OCI-LY7 (cell line): ENCODE data around the gene PMVK. TPM values are rescaled to one million over a fixed set of nuclear protein-coding genes. Genes with fewer than 3 reads are reported as not detected.

ENCODE experiments used
- BruUV-seq: library from RNA; stranded (reverse); fragments of 400-500 nt; replicated peaks from 2 replicates; lab custom pipeline; 2021; lab: Mats Ljungman, UMichigan
- CTCF ChIA-PET: fragments of 300-600 bp; sonication (Branson Sonifier 250); formaldehyde crosslinking; loops from one replicate; lab custom pipeline; 2022; ENCODE audit warnings: antibody characterized with exemption; ENCODE audit not compliant: unreplicated experiment; lab: Charles Lee
- POLR2A ChIA-PET: fragments of 300-600 bp; sonication (Branson Sonifier 250); formaldehyde crosslinking; loops from one replicate; lab custom pipeline; 2022; ENCODE audit warnings: antibody characterized with exemption; lab: Charles Lee
- DNase-seq: peaks from one replicate; pipeline ENCODE4 v3.0.0-alpha.2; 2015; ENCODE audit warnings: low spot score
- H2AFZ ChIP-seq: fragments of 200-600 bp; sonication (generic), shearing (Covaris generic); 2 replicates; pipeline ENCODE4 v1.6.1; 2014; ENCODE audit warnings: mild to moderate bottlenecking, antibody characterized with exemption, low read length, moderate library complexity
- H3K27ac ChIP-seq: fragments of 200-600 bp; sonication (generic); 2 replicates; pipeline ENCODE4 v1.5.1; 2014; ENCODE audit warnings: mixed run types, low read depth, mild to moderate bottlenecking, moderate library complexity, low read length, inconsistent platforms; ENCODE audit not compliant: poor library complexity, severe bottlenecking
- H3K36me3 ChIP-seq: fragments of 200-600 bp; sonication (generic); 2 replicates; pipeline ENCODE4 v1.6.1; 2014; ENCODE audit warnings: mild to moderate bottlenecking, antibody characterized with exemption, low read length, moderate library complexity, mixed read lengths; ENCODE audit not compliant: insufficient read depth
- H3K4me1 ChIP-seq: fragments of 200-600 bp; sonication (generic); 2 replicates; pipeline ENCODE4 v1.5.1; 2014; ENCODE audit warnings: mild to moderate bottlenecking, low read length; ENCODE audit not compliant: insufficient read depth, poor library complexity, severe bottlenecking
- H3K4me2 ChIP-seq: fragments of 200-600 bp; sonication (generic); 2 replicates; pipeline ENCODE4 v1.6.1; 2014; ENCODE audit warnings: mild to moderate bottlenecking, low read length
- H3K4me3 ChIP-seq: fragments of 200-600 bp; sonication (generic); 2 replicates; pipeline ENCODE4 v1.5.1; 2014; ENCODE audit warnings: mild to moderate bottlenecking, low read depth, low read length; ENCODE audit not compliant: poor library complexity, severe bottlenecking
- H3K79me2 ChIP-seq: fragments of 200-600 bp; sonication (generic); 2 replicates; pipeline ENCODE4 v1.6.1; 2016; ENCODE audit warnings: low read depth, mild to moderate bottlenecking, low read length, moderate library complexity, mixed read lengths; ENCODE audit not compliant: insufficient read depth
- H3K9me2 ChIP-seq: fragments of 200-600 bp; sonication (generic); 2 replicates; pipeline ENCODE4 v1.6.1; 2016; ENCODE audit warnings: mild to moderate bottlenecking, low read length, mixed read lengths; ENCODE audit not compliant: insufficient read depth
- H3K9me3 ChIP-seq: fragments of 200-600 bp; sonication (generic); 2 replicates; pipeline ENCODE4 v1.6.1; 2014; ENCODE audit warnings: mild to moderate bottlenecking, mixed run types, low read length, mixed read lengths
- H4K20me1 ChIP-seq: fragments of 200-600 bp; sonication (generic); 2 replicates; pipeline ENCODE4 v1.6.1; 2014; ENCODE audit warnings: mild to moderate bottlenecking, antibody characterized with exemption, low read length, moderate library complexity, mixed read lengths; ENCODE audit not compliant: insufficient read depth
- CTCF ChIP-seq: fragments of 200-600 bp; sonication (generic); conservative IDR thresholded peaks from 2 replicates; pipeline ENCODE4 v1.5.1; 2014; ENCODE audit warnings: mild to moderate bottlenecking, antibody characterized with exemption, low read length, moderate library complexity, mixed read lengths
- EZH2phosphoT487 ChIP-seq: fragments of 200-600 bp; sonication (generic); IDR thresholded peaks from 2 replicates; pipeline ENCODE4 v1.6.1; 2018; ENCODE audit warnings: low read depth, borderline replicate concordance, mild to moderate bottlenecking, mixed run types, antibody characterized with exemption, low read length, moderate library complexity, mixed read lengths
- intact Hi-C: fragments of 100-400 bp; cut with micrococcal nuclease; formaldehyde crosslinking; loops from one replicate; pipeline ENCODE4 v1.10.0; 2022; ENCODE audit not compliant: unreplicated experiment
- total RNA-seq, 2 experiments: library from RNA; depleted of rRNA in 1 of 2; stranded (reverse); fragments of >200 nt in 1 of 2; shearing (Covaris generic) in 1 of 2; gene quantifications; 2 replicates each; pipeline ENCODE4 v1.2.3, GENCODE V29; 2014 to 2022

PMVK gene
- total RNA-seq, 2 experiments from 2014 or later = 16.3 to 54.0 TPM

GRCh38 chr1:154972213-154972516 lies 35.6 kb upstream of the PMVK start:
- Histone ChIP-seq H3K4me3 (no peak overlapping the region), H4K20me1 (peaks cover 8% of the 10 kb centered on the region; the same call in 1 of the 2 replicates), H3K79me2 (peaks cover 58% of the 10 kb centered on the region), H2AFZ (no peak overlapping the region), H3K27ac (no peak overlapping the region), H3K4me2 (peak overlapping the region; percentile 86), H3K36me3 (peaks cover 52% of the 10 kb centered on the region), H3K9me2 (no peaks in the 10 kb centered on the region), H3K9me3 (no peaks in the 10 kb centered on the region), H3K4me1 (peaks cover 40% of the 10 kb centered on the region)
- TF ChIP-seq CTCF (no peak), EZH2phosphoT487 (no peak)
- no peak for DNase-seq
- POLR2A ChIA-PET = interaction anchor here (1.8 kb wide), 1 partner anchor 16 kb away, joined by 6 read pairs; the partner anchor contains the start of gene PBXIP1
- CTCF ChIA-PET = no interaction called here
- BruUV-seq = no TSS peak
- intact Hi-C loops = no loop called here

- no TSS peak for BruUV-seq
- peaks cover 33% of the 10 kb centered on the region for H3K4me1 ChIP-seq
- peaks cover 7% of the 10 kb centered on the region; the same call in 1 of the 2 replicates for H4K20me1 ChIP-seq
- no peaks in the 10 kb centered on the region for H3K9me2 ChIP-seq
- peaks cover 52% of the 10 kb centered on the region for H3K36me3 ChIP-seq
- H3K79me2 ChIP-seq = peaks cover 51% of the 10 kb centered on the region
- H3K9me3 ChIP-seq = no peaks in the 10 kb centered on the region
- H2AFZ ChIP-seq = no peak overlapping the region
- DNase-seq = no peak
- intact Hi-C loops = no loop called here
- TF ChIP-seq CTCF (no peak), EZH2phosphoT487 (no peak)
- no peak overlapping the region for H3K27ac ChIP-seq
- ChIA-PET CTCF (no interaction called here), POLR2A (interaction anchor here (1.8 kb wide), 1 partner anchor 16 kb away, joined by 6 read pairs; the partner anchor contains the start of gene PBXIP1)
- peak overlapping the region; percentile 59 for H3K4me2 ChIP-seq
- H3K4me3 ChIP-seq = peak overlapping the region; percentile 10
Observed at GRCh38 chr1:154971341-154971998, 35.0 kb upstream of the PMVK start.

GRCh38 chr1:154970631-154971340 lies 34.3 kb upstream of the PMVK start, which contains the start of gene SHC1:
Gene SHC1 (minus strand): TSS chr1:154970747. CDS start chr1:154970526, 221 bp downstream.
- H3K4me1 ChIP-seq = peaks cover 30% of the 10 kb centered on the region
- intact Hi-C loops = no loop called here

More at GRCh38 chr1:154970631-154971340, 34.3 kb upstream of the PMVK start, which contains the start of gene SHC1:
- DNase-seq = peak; percentile 37
- peak within 1 kb of the TSS; percentile 59 for H3K4me2 ChIP-seq
- BruUV-seq = no TSS peak
- no peak within 1 kb of the TSS for H3K27ac ChIP-seq
- H3K9me3 ChIP-seq = no peaks in the 10 kb centered on the region
- TF ChIP-seq CTCF = no peak
- TF ChIP-seq EZH2phosphoT487 = no peak
- H3K79me2 ChIP-seq = peaks cover 45% of the 10 kb centered on the region
- ChIA-PET POLR2A (interaction anchor here (0.5 to 1.8 kb wide), 2 partner anchors 12 to 15 kb away, joined by 5 to 6 read pairs; partner anchors contain the start of genes FLAD1 and PBXIP1), CTCF (no interaction called here)
- peaks cover 53% of the 10 kb centered on the region for H3K36me3 ChIP-seq
- H3K4me3 ChIP-seq = peak within 1 kb of the TSS; percentile 10
- no peak within 1 kb of the TSS for H2AFZ ChIP-seq
- H3K9me2 ChIP-seq = no peaks in the 10 kb centered on the region
- H4K20me1 ChIP-seq = peaks cover under 1% of the 10 kb centered on the region; the same call in 1 of the 2 replicates
